Panc1 (cell line): ENCODE results near the gene SERP1. TPM values are rescaled to one million over a fixed set of nuclear protein-coding genes. Genes with fewer than 3 reads are reported as not detected.

Experiments used
- ATAC-seq: fragments of 200-7000 bp; cut with Tn5 transposase; 2 replicates; pipeline ENCODE4 v1.9.1; 2020; ENCODE audit warnings: mild to moderate bottlenecking, moderate library complexity
- BruUV-seq: library from RNA; stranded (reverse); fragments of 400-500 nt; replicated peaks from 2 replicates; lab custom pipeline; 2021; lab: Mats Ljungman, UMichigan
- CTCF ChIA-PET: fragments of 300-600 bp; sonication (Branson Sonifier 250); formaldehyde crosslinking; loops from one replicate; lab custom pipeline; 2022; ENCODE audit warnings: antibody characterized with exemption; lab: Charles Lee
- POLR2A ChIA-PET: fragments of 300-600 bp; sonication (Branson Sonifier 250); formaldehyde crosslinking; loops from one replicate; lab custom pipeline; 2022; ENCODE audit warnings: antibody characterized with exemption; lab: Charles Lee
- DNase-seq: peaks from one replicate; pipeline ENCODE4 v3.0.0-alpha.2; 2010; ENCODE audit warnings: low read depth, low spot score
- H3K27ac ChIP-seq: 2 replicates; pipeline ENCODE4 v1.5.1; 2011; ENCODE audit warnings: mild to moderate bottlenecking, low read length, inconsistent platforms
- H3K27me3 ChIP-seq: fragments of 200-500 bp; sonication (Bioruptor generic); 2 replicates; pipeline ENCODE4 v1.6.0; 2014; ENCODE audit warnings: low read length, inconsistent platforms; ENCODE audit not compliant: control insufficient read depth, insufficient read depth
- H3K36me3 ChIP-seq: fragments of 200-500 bp; sonication (Bioruptor generic); 2 replicates; pipeline ENCODE4 v1.5.1; 2014; ENCODE audit warnings: inconsistent platforms, mild to moderate bottlenecking, low read length, moderate library complexity; ENCODE audit not compliant: control insufficient read depth, insufficient read depth
- H3K4me1 ChIP-seq: 2 replicates; pipeline ENCODE4 v1.5.1; 2011; ENCODE audit warnings: inconsistent platforms, mild to moderate bottlenecking, low read length, moderate library complexity; ENCODE audit not compliant: control insufficient read depth, insufficient read depth
- H3K4me3 ChIP-seq, 2 experiments: 2 replicates each; pipeline ENCODE4 v1.5.1; 2011 to 2012; ENCODE audit warnings: low read depth in 2 of 2, low read length in 2 of 2, mild to moderate bottlenecking in 2 of 2, inconsistent platforms in 1 of 2, moderate library complexity in 1 of 2
- H3K9me3 ChIP-seq: fragments of 200-500 bp; sonication (Bioruptor generic); 2 replicates; pipeline ENCODE4 v1.5.1; 2014; ENCODE audit warnings: low read depth, mild to moderate bottlenecking, inconsistent platforms, low read length, moderate library complexity; ENCODE audit not compliant: control insufficient read depth, insufficient read depth
- CTCF ChIP-seq: fragments of 450-650 bp; IDR thresholded peaks from 2 replicates; pipeline ENCODE4 v1.5.1; 2017; ENCODE audit warnings: mild to moderate bottlenecking
- POLR2AphosphoS5 ChIP-seq: IDR thresholded peaks from 2 replicates; pipeline ENCODE4 v1.6.1; 2012; ENCODE audit warnings: mild to moderate bottlenecking, low read depth, low read length, moderate library complexity
- SIN3A ChIP-seq: IDR thresholded peaks from 2 replicates; pipeline ENCODE4 v1.6.1; 2012; ENCODE audit warnings: low read depth, mild to moderate bottlenecking, low read length, moderate library complexity, borderline replicate concordance; ENCODE audit not compliant: insufficient read depth
- TCF7L2 ChIP-seq: IDR thresholded peaks from 2 replicates; pipeline ENCODE4 v1.6.1; 2011; ENCODE audit warnings: mild to moderate bottlenecking, low read depth, low read length, inconsistent platforms
- in situ Hi-C: cut with HindIII; loops from 2 replicates; pipeline ENCODE4 v1.10.0; 2016; ENCODE audit warnings: low sequenced_read_pairs, low pct_unique_long_range_greater_than_20kb
- intact Hi-C: fragments of 100-400 bp; cut with micrococcal nuclease; formaldehyde crosslinking; loops from one replicate; pipeline ENCODE4 v1.10.0; 2022; ENCODE audit not compliant: unreplicated experiment
- total RNA-seq: library from RNA; stranded (reverse); gene quantifications from one replicate; pipeline ENCODE4 v1.2.1, GENCODE V29; 2021; ENCODE audit not compliant: unreplicated experiment
- TF ChIP-seq, protein P1 (sequence below), 2 experiments: IDR thresholded peaks; 2 replicates each; pipeline ENCODE4 v1.6.1; 2011 to 2012; ENCODE audit warnings: low read depth in 2 of 2, control low read depth in 1 of 2, low read length in 1 of 2, mild to moderate bottlenecking in 1 of 2, moderate library complexity in 1 of 2; ENCODE audit not compliant: insufficient read depth in 1 of 2

Gene SERP1
- total RNA-seq, 1 experiment from 2014 or later: 75.0 TPM

DNA sequence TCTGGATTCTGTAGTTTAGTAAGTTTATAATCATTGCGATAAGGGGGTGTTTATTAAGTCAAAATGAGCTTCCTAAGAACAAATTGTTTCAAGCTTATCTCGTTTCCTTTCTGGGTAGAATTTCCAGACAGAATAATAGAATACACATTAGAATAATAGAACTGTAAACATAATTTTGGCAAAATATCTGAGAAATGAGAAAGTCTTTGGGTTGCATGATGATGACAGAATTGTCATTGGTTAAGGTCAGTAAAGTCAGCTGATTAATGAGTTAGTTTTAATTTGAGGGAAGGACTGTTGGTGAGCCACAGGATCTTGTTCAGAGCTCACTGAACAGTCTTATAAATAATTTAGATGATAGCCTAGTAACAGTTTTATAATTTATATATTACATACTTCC, 10.5 kb upstream of the SERP1 start:
- peaks cover 28% of the 10 kb centered on the region for H3K36me3 ChIP-seq
- BruUV-seq: no TSS peak
- no peaks in the 10 kb centered on the region for H3K9me3 ChIP-seq
- no peak overlapping the region for H3K4me3 ChIP-seq
- TF ChIP-seq SIN3A (no peak), TCF7L2 (no peak), POLR2AphosphoS5 (no peak), CTCF (no peak)
- TF ChIP-seq, protein P1, sequence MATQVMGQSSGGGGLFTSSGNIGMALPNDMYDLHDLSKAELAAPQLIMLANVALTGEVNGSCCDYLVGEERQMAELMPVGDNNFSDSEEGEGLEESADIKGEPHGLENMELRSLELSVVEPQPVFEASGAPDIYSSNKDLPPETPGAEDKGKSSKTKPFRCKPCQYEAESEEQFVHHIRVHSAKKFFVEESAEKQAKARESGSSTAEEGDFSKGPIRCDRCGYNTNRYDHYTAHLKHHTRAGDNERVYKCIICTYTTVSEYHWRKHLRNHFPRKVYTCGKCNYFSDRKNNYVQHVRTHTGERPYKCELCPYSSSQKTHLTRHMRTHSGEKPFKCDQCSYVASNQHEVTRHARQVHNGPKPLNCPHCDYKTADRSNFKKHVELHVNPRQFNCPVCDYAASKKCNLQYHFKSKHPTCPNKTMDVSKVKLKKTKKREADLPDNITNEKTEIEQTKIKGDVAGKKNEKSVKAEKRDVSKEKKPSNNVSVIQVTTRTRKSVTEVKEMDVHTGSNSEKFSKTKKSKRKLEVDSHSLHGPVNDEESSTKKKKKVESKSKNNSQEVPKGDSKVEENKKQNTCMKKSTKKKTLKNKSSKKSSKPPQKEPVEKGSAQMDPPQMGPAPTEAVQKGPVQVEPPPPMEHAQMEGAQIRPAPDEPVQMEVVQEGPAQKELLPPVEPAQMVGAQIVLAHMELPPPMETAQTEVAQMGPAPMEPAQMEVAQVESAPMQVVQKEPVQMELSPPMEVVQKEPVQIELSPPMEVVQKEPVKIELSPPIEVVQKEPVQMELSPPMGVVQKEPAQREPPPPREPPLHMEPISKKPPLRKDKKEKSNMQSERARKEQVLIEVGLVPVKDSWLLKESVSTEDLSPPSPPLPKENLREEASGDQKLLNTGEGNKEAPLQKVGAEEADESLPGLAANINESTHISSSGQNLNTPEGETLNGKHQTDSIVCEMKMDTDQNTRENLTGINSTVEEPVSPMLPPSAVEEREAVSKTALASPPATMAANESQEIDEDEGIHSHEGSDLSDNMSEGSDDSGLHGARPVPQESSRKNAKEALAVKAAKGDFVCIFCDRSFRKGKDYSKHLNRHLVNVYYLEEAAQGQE (IDR thresholded peaks at IDR 0.05; ENCODE audit: insufficient read depth in 1 of 2, low read depth in 2 of 2, low read length in 1 of 2): no peak
- intact Hi-C loops (no loop called here), in situ Hi-C loops (no loop called here)
- POLR2A ChIA-PET: no interaction called here
- CTCF ChIA-PET: no interaction called here
- ATAC-seq: no peak
- no peak overlapping the region for H3K27ac ChIP-seq
- no peak for DNase-seq
- H3K4me1 ChIP-seq: no peaks in the 10 kb centered on the region
- no peaks in the 10 kb centered on the region for H3K27me3 ChIP-seq

GRCh38 chr3:150555859-150556436, 9.7 kb upstream of the SERP1 start:
- no peak overlapping the region for H3K27ac ChIP-seq
- ChIA-PET POLR2A (no interaction called here), CTCF (no interaction called here)
- in situ Hi-C loops: no loop called here
- peaks cover 28% of the 10 kb centered on the region for H3K36me3 ChIP-seq
- ATAC-seq: peak; percentile 67; the same call in 1 of the 2 replicates
- no peaks in the 10 kb centered on the region for H3K9me3 ChIP-seq
- BruUV-seq: no TSS peak
- H3K27me3 ChIP-seq: no peaks in the 10 kb centered on the region
- intact Hi-C loops: no loop called here
- no peak overlapping the region for H3K4me3 ChIP-seq
- TF ChIP-seq, protein P1 (IDR thresholded peaks at IDR 0.05; ENCODE audit: insufficient read depth in 1 of 2, low read depth in 2 of 2, low read length in 1 of 2): no peak
- TF ChIP-seq POLR2AphosphoS5 (no peak), TCF7L2 (no peak), CTCF (no peak), SIN3A (no peak)
- H3K4me1 ChIP-seq: no peaks in the 10 kb centered on the region
- no peak for DNase-seq
